Ovary (tissue), 3 donors: ENCODE data around the gene RGR.

Source experiments
- POLR2A ChIP-seq: fragments of 450-650 bp; IDR thresholded peaks from one replicate; pipeline ENCODE4 v1.6.1; 2017; ENCODE audit warnings: antibody characterized with exemption, mild to moderate bottlenecking, moderate library complexity
- TF ChIP-seq, protein P1 (sequence below), 3 donors: fragments of 450-650 bp in 2 of 3; fragments of 200-600 bp in 1 of 3; IDR thresholded peaks; one replicate each; pipeline versions ENCODE4 v1.5.1 to v1.8.0; 2016 to 2022; ENCODE audit warnings: antibody characterized with exemption in 3 of 3, mild to moderate bottlenecking in 1 of 3
- donor health status: DM: no; HTN: no; CAD: no.

DNA sequence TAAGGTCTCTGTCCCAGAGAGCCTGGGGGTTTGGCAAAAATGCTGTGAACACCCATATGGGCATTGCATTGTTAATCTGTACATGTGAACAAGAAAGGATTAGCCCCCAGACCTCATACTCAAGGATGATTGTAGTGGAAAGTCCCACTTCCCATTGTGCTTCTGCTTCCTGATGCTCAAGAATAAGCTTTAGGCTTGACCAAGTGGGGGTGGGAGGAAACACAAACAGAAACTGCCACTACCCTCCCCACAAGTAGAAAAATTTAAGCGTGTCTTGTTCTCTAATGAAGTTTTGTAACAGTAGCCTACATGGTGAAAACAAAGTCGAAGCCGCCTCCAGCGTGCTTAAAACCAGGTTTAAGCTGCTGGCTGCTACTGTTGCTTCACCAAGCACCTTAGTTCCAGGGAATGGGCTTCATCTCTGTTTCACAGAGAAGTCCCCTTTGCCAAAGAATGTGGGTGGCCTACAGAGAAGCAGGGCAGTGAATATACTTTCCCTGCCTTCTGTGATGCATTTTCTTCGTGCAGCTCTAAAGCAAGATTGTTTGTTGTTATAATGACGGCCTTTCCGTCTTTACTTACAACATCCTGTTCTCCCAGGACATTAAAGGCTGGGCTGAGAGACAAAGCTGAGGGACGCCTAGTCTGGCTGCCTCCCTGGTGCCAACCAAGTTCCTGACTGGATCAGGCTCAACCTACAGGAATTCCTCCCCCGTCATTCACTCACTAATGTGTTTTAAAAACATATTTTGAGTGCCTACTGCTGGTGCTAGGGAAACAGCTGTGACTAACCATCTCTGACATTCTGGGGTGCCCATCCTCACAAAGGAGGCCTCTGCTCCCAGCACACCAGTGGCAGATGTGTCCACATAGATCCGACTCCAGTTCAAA lies 51.5 kb downstream of the RGR start:
- TF ChIP-seq, protein P1, sequence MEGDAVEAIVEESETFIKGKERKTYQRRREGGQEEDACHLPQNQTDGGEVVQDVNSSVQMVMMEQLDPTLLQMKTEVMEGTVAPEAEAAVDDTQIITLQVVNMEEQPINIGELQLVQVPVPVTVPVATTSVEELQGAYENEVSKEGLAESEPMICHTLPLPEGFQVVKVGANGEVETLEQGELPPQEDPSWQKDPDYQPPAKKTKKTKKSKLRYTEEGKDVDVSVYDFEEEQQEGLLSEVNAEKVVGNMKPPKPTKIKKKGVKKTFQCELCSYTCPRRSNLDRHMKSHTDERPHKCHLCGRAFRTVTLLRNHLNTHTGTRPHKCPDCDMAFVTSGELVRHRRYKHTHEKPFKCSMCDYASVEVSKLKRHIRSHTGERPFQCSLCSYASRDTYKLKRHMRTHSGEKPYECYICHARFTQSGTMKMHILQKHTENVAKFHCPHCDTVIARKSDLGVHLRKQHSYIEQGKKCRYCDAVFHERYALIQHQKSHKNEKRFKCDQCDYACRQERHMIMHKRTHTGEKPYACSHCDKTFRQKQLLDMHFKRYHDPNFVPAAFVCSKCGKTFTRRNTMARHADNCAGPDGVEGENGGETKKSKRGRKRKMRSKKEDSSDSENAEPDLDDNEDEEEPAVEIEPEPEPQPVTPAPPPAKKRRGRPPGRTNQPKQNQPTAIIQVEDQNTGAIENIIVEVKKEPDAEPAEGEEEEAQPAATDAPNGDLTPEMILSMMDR (IDR thresholded peaks at IDR 0.05): no peak
- TF ChIP-seq POLR2A: no peak
